ENCODE measurements around the gene BMF.
"Not testable (repeated sequence)": the region's sequence is repeated elsewhere in the genome, so short reads cannot be mapped to it uniquely, and the experiment has no call there.

DNA sequence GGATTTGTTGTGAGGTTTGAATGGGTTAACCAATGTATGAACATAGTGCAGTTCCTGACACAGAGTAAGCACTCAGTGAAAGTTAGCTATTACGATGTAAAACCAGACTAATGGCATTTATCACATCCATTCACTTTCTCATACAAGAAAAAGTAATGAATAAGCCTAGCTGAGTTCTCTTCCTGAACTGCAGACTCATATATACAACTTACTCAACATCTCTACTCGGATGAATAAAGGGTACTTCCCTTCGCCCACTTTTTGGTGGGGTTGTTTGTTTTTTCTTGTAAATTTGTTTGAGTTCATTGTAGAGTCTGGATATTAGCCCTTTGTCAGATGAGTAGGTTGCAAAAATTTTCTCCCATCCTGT is 29.5 kb upstream of the BMF start:
- TF ChIP-seq, protein P1, sequence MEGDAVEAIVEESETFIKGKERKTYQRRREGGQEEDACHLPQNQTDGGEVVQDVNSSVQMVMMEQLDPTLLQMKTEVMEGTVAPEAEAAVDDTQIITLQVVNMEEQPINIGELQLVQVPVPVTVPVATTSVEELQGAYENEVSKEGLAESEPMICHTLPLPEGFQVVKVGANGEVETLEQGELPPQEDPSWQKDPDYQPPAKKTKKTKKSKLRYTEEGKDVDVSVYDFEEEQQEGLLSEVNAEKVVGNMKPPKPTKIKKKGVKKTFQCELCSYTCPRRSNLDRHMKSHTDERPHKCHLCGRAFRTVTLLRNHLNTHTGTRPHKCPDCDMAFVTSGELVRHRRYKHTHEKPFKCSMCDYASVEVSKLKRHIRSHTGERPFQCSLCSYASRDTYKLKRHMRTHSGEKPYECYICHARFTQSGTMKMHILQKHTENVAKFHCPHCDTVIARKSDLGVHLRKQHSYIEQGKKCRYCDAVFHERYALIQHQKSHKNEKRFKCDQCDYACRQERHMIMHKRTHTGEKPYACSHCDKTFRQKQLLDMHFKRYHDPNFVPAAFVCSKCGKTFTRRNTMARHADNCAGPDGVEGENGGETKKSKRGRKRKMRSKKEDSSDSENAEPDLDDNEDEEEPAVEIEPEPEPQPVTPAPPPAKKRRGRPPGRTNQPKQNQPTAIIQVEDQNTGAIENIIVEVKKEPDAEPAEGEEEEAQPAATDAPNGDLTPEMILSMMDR (IDR thresholded peaks at IDR 0.05; ENCODE audit: extremely low read depth in 1 of 2, insufficient read depth in 1 of 2, low read depth in 1 of 2, low read length in 2 of 2): not testable (repeated sequence)
- not testable (repeated sequence) for TF ChIP-seq EZH2 (IDR thresholded peaks at IDR 0.05; ENCODE audit: borderline replicate concordance, low read depth, low read length, severe bottlenecking)

All from endothelial cell of umbilical vein (primary cell).